NCI-H510A (cell line): ENCODE data around the gene SENP3.

Experiments
- DNase-seq: peaks from one replicate; lab custom pipeline; 2025; lab: John Stamatoyannopoulos, UW

Gene SENP3

GRCh38 chr17:7561589-7562207, at the start of gene SENP3:
TSS of gene SENP3 (plus strand) at chr17:7561919. CDS start at chr17:7563077, 1,158 bp downstream.
- peak; percentile 91 for DNase-seq

GRCh38 chr17:7512105-7512504, 49.6 kb upstream of the SENP3 start:
- no peak for DNase-seq

DNA sequence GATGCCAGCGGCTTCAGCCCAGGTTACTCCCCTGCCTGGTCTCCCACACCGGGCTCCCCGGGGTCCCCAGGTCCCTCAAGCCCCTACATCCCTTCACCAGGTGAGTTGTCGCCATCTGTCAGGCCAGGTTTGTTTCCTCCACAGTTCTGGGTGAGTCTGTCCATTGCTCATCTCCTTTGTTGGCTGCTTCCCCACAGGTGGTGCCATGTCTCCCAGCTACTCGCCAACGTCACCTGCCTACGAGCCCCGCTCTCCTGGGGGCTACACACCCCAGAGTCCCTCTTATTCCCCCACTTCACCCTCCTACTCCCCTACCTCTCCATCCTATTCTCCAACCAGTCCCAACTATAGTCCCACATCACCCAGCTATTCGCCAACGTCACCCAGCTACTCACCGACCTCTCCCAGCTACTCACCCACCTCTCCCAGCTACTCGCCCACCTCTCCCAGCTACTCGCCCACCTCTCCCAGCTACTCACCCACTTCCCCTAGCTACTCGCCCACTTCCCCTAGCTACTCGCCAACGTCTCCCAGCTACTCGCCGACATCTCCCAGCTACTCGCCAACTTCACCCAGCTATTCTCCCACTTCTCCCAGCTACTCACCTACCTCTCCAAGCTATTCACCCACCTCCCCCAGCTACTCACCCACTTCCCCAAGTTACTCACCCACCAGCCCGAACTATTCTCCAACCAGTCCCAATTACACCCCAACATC, 48.7 kb upstream of the SENP3 start:
- DNase-seq = no peak

- DNase-seq = no peak
Observed at GRCh38 chr17:7513850-7514419, 47.8 kb upstream of the SENP3 start.

DNA sequence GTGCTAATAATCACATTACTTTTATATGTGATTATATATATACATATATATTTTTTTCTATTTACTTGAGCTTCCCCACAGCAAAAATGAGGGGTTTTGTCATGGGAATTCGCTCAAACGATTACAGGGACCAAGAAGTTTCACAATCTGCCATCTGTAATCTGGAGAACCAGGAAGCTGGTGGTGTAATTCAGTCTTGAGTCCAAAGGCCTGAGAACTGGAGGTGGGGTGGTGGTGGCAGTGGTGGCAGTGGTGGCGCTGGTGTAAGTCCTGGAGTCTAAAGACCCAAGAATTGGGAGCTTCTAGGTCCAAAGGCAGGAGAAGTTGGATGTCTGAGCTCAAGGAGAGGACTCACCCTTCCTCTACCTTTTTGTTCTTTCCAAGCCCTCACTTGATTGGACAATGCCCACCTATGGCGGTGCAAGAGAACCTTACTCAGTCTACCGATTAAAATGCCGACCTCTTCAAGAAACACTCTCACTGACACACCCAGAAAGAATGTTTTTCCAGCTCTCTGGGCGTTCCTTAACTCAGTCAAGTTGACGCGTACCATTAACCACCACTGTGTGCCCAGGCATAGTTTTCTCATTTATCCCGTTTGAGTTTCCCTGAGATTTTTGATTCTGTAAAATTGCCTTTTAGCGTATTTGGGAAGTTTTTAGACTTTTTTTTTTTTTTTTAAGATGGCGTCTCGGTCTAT, 45.7 kb upstream of the SENP3 start:
- DNase-seq = no peak

DNA sequence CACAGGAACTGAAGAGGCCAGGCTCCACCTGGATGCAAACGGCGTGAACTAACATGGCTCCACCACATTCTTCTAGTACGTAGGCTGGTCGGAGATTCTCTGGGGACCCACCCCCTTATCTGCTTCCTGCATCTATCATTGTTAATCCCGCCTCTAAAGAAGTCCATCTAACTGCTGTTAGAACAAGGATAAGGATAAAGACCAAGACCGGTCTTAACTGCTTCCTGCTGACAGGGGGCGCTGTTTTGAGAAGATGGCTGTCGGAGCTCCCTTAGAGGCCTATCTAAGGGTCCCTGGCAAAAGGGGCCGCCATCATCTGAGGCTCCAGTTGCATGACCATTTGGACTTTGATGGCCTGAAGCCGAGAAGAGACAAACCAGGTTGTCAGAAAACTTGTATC, 38.7 kb upstream of the SENP3 start:
- DNase-seq = no peak

GRCh38 chr17:7528842-7529241, 32.9 kb upstream of the SENP3 start:
- no peak for DNase-seq

DNA sequence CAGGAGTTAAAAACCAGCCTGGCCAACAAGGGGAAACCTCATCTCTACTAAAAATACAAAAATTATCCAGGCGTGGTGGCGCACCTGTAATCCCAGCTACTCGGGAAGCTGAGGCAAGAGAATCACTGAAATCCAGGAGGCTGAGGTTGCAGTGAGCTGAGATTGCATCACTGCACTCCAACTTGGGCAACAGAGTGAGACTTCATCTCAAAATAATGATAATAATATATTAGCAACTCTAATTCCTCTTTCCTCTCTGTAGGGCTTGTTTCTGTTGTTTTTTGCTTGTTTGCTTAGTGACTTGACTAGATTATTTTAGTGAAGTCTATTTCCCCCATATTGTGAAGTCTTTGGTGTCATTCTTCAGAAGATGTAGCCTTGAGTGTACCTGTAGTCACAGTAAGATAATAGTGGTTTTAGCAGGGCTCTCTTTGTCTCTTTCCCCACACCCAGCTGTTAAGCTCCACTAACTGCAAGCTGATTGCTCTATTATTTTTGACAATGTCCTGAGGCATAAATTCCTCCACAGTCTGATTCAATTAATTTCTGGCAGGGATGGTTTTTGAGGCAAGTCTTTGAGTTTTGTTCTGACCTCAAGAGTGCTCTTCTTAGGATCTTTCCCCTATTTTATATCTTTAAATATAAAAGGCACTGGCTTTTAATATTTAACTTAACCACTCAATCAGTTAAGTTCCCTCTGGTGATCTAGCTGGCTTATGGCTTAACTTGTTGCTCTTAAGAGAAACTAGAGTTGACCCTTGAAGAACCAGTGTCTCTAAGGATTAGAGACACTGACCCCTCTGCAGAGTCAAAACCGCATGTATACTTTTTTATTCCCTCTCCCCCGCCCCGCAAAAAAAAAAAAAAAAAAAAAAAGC, 31.5 kb upstream of the SENP3 start:
- no peak for DNase-seq

DNA sequence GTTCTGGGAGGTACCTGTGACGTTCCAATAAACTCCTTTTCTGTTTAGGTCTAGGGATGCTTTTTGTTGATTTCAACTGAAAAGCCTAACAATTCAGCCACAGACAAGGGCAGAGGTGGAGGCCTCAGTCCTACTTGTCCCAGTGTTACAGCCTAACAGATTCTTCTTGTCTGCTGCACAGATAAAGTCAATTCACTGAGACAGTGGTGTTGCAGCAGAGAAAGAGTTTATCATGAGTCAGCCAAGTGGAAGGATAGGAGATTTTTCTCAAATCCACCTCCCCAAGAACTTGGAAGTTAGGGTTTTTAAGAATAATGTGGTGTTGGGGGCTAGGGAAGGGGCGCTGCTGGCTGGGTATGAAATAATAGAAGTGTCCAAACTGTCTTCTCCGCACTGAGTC, 23.7 kb upstream of the SENP3 start:
- DNase-seq = no peak

DNA sequence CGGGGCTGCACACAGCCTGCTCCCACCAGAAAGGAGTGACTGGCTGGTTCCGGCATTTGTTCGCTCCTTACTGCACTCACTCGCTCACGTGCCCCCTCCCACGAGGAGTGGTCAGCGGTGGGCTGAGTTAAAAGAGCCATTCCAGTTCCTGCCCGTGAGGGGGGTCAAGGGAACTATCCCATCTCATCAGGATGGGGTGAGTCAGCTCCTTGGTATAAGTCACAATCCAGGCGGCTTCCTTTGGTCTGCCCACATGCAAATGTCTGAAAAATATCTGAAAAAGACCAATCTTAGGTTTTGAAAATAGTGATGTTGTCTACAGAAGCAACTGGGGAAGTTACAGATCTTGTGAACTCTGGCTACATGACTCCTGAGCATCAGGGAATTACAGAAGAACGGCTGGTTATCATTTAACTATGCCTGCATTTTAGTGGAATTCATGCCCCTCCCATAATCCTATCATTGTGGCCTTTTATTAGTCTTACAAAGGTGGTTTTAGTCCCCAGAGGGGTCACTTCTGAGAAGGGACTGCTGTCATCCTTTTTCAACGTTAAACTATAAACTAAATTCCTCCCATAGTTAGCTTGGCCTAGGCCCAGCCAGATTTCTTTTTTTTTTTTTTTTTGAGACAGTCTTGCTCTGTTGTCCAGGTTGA, 22.7 kb upstream of the SENP3 start:
- DNase-seq = no peak

DNA sequence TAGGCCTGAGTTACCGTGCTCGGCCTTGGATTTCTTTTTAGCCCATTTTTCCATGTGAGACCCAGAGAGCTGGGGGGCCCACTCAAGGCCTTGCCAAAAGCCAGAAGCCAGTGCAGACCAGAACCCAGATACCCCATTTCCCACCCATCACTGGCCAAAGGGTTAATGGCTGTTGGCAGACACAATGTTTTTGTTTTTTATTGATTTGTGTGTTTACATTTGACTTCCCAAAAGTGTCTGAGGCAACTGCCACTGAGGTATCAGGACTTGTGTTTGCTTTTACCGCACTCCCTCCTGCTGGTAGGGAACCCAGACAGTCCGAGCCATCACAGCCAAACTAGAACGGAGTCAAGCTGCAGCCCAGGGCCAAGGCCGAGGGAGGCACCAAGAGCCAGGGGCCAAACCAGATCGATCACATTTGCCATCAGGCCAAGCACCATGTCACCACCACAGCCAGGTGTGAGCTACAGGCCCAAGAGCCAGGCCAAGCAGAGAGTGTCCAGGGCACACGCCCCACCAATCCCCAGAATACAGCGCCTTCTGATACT, 20.6 kb upstream of the SENP3 start:
- no peak for DNase-seq

DNA sequence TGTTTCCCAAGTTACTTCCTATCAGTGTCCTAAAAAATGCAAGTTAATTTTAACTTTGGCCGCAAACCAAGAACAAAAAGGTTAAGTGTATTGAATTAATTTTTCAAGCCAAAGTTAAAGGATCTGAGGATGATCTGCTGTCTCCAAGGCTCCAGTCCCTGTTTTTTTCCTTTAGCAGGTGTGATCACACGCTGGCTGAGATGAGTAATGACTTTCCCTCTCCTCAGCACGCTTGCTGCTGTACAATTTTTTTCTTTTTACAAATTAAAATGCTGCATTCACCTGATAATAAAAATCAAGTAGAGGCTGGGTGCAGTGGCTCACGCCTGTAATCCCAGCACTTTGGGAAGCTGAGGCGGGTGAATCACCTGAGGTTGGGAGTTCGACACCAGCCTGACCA, 16.8 kb upstream of the SENP3 start:
- DNase-seq = no peak

DNA sequence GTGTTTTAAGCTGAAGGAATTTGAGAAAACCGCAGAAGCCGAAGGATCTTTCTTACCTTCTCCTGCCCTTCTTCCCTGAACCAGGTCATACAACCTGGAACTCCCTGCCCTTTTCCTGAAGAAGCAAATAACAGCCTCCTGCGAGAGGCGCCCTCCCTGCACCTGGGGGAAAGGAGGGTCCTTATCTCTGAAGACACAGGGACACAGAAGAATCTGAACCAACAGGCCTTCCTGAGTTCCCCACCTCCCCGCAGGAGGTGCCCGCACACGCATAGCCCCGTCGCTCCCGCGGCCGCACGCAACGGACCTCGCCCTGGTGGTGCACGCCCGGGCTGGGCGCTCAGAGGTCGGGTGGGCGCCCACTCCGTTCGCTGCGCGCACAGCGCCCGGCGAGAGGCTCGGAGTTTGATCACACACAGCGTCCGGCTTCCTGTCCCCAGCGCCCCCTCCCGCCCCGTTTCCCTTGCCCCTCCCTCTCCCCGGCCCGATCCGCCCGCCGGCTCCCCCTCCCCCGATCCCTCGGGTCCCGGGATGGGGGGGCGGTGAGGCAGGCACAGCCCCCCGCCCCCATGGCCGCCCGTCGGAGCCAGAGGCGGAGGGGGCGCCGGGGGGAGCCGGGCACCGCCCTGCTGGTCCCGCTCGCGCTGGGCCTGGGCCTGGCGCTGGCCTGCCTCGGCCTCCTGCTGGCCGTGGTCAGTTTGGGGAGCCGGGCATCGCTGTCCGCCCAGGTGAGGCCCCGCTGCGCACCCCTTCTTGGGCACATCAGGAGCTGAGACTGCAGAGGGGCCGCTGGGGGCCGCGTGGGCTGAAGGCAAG, 12.9 kb upstream of the SENP3 start, which contains the start of gene TNFSF12:
TSS of gene TNFSF12 (plus strand) at position 474 of the 816 bp plus-strand sequence. CDS start at position 570, 96 bp downstream.
- DNase-seq = no peak

DNA sequence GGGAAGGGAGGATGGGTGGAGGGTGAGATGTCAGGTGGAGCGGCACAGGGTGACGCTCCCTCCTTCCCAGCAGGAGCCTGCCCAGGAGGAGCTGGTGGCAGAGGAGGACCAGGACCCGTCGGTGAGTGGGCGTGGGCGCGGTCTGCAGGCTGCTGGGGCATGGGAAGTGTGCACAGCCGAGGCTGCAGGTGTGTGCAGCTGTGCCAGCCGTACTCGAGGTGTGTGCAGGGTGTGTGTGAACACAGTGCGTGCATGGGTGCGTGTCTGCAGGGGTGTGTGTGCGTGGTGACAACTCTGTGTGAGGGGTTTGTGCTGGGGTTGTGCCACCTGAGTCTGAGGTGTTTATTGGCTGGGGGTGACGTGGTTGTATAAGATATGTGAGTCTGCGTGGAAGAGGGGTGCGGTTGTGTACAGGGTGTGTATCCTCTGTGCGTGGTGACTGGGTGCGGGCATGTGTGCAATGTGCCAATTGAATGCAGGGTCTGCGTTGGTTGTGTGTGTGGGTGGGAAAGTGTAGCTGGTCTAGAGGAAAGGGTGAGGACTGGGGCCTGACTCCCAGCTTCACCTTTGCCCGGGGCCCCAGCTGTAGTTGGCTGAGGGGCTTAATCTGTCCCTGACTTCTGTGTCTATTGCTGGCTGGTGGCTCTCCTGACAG, 12.2 kb upstream of the SENP3 start:
- DNase-seq = no peak

DNA sequence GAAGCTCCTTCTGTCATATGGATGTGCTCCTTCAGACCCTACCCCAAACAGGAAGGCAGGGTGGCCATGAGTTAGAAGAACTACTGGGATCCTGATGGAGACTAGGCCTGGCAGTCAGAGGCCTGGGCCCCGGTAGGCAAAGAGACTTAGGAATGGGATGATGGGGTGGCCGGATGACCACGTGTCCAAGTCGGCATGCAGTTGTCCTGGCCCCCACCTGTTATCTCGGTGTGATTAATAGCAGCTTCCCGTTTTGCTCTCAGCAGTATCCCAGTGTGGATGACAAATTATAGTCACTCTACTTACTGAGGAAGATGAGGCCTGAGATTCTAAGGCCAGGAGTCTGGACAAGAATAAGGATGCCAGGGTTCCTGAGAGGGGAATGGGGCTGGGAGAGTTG, 11.4 kb upstream of the SENP3 start:
- DNase-seq = no peak

- DNase-seq = no peak
Observed at GRCh38 chr17:7551396-7551795, 10.3 kb upstream of the SENP3 start.

GRCh38 chr17:7552621-7553051, 9.1 kb upstream of the SENP3 start:
- DNase-seq = no peak

DNA sequence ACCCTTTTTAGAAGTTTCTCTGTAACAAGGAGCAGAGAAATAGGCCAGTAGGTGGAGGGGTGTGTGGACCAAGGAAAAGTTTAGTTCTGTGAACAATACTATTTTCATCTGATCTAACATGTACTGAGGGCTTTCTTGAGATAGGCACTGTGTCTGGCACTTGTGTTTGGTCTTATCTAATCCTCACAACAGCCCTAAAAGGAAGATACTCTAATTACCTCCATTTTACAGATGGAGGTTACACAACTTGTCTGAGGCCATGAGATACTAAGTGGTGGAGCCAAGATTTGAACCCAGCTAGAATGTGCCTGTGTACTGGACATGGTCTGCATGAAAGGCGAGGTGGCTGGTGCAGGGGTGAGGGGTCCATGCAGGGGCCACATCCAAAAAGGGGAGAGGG, 8.4 kb upstream of the SENP3 start:
- no peak for DNase-seq

DNA sequence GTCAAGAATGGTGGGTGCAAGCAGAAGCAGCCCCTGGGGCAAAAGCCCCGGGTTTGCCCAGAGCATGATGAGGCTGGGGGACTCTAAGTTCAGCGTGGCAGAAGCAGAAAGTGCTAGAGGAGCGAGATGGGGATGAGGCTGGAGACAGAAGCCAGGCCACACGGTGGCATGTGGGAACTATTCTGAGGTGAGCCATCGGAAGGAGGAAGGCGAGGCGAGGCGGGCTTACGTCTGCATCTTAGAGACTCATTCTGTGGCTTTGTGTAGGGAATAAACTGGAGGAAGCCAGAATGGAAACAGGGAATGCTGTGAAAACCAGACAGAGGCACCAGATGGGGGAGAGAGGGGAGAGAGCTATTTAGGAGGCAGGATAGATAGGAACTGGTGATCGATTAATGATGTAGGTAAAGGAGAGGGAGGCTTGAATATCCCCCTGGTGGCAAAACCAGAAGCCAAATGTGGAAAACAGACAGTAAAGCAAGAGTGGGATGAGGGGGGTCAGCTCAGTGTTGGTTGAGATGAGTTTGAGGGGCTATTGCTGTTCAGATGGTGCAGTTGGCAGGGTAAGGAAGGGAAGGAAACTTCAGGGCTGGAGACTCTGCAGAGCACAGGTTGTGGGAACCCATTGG, 6.3 kb upstream of the SENP3 start:
- no peak for DNase-seq
